Keratinocyte (primary cell): Measurements from ENCODE around the gene CPN2.

Source experiments
- EZH2 ChIP-seq: IDR thresholded peaks from one replicate; pipeline ENCODE4 v1.6.1; 2012; ENCODE audit warnings: inconsistent platforms, mild to moderate bottlenecking, low read length, moderate library complexity
- TF ChIP-seq, protein P1 (sequence below), 3 experiments: IDR thresholded peaks in 1 of 3; conservative IDR thresholded peaks in 1 of 3; optimal IDR thresholded peaks in 1 of 3; 2 replicates in 2 of 3; 3 replicates in 1 of 3; pipeline versions ENCODE3 to v1.5.1; 2011; ENCODE audit warnings: low read length in 3 of 3, mild to moderate bottlenecking in 3 of 3, moderate library complexity in 2 of 3, control low read depth in 1 of 3, inconsistent platforms in 1 of 3; ENCODE audit not compliant: insufficient read depth in 2 of 3; ENCODE audit errors: extremely low read depth in 1 of 3

DNA sequence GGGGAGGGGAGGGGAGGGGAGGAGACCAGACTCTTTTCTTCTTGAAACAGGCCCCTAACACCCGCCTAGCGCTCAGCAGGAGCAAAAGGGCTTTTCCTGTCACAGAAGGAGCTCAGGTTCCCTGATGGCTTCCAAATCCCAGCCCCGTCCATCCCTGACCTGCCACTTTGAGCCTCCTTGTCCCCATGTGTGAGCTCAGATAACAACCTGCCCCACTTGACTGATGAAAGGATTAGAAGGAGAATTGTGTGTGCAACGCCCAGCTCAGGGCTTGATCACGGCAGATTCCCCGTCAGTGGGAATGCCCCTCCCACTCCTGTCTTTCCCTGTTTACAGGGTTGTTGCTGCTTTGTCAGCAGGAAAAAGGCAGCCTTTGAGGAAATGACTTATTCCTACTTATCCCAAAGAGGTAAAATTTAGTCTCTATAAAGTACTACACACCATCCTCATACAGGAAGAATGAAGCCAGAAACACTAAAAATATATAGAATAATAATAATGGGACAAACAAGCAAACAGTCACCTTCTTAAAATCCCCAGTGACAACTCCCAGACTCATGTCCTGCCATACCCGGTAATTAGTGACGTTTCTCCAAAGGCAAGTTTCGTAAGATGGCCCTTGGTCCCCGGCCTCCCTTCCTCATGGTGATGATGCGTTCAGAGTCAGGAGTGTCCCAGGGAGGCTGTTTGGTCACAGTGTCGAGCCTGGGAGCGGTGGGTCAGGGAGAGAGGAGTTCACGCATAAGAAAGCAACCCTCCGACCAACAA, 24.5 kb upstream of the CPN2 start:
- no peak for TF ChIP-seq EZH2
- TF ChIP-seq, protein P1, sequence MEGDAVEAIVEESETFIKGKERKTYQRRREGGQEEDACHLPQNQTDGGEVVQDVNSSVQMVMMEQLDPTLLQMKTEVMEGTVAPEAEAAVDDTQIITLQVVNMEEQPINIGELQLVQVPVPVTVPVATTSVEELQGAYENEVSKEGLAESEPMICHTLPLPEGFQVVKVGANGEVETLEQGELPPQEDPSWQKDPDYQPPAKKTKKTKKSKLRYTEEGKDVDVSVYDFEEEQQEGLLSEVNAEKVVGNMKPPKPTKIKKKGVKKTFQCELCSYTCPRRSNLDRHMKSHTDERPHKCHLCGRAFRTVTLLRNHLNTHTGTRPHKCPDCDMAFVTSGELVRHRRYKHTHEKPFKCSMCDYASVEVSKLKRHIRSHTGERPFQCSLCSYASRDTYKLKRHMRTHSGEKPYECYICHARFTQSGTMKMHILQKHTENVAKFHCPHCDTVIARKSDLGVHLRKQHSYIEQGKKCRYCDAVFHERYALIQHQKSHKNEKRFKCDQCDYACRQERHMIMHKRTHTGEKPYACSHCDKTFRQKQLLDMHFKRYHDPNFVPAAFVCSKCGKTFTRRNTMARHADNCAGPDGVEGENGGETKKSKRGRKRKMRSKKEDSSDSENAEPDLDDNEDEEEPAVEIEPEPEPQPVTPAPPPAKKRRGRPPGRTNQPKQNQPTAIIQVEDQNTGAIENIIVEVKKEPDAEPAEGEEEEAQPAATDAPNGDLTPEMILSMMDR (optimal IDR thresholded peaks at IDR 0.05 in 1 of 3, IDR thresholded peaks at IDR 0.05 in 1 of 3, conservative IDR thresholded peaks at IDR 0.05 in 1 of 3; ENCODE audit: extremely low read depth in 1 of 3, insufficient read depth in 2 of 3, low read length in 3 of 3) = no peak
